HG02759 (cell line): ENCODE measurements around the gene ZNF462.

Experiments used
- ATAC-seq: cut with Tn5 transposase; IDR thresholded peaks from one replicate; pipeline ENCODE4 v1.9.1; 2021; ENCODE audit warnings: mild to moderate bottlenecking, moderate library complexity; ENCODE audit not compliant: unreplicated experiment

Gene ZNF462

GRCh38 chr9:106992186-106992585 is 129.2 kb downstream of the ZNF462 start:
- no peak for ATAC-seq

DNA sequence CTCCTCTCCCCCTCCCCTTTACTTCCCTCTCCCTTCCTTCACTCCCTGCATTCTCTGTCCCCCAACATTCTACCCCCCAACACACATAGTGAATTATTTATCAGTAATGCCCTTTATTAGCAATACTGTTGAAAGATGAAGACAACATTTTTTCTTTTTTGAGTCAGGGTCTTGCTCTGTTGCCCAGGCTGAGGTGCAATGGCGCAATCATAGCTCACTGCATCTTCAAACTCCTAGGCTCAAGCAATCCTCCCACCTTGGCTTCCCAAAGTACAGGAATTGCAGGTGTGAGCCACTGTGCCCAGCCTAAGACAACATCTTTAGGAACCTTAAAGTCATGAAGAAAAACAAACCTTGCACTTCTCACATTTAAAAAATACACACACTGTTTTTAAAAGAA is 130.6 kb downstream of the ZNF462 start:
- no peak for ATAC-seq

- no peak for ATAC-seq
Measured at GRCh38 chr9:106994463-106994862, 131.5 kb downstream of the ZNF462 start.

- ATAC-seq, result no peak
Measured at GRCh38 chr9:107000218-107000617, 137.3 kb downstream of the ZNF462 start.

DNA sequence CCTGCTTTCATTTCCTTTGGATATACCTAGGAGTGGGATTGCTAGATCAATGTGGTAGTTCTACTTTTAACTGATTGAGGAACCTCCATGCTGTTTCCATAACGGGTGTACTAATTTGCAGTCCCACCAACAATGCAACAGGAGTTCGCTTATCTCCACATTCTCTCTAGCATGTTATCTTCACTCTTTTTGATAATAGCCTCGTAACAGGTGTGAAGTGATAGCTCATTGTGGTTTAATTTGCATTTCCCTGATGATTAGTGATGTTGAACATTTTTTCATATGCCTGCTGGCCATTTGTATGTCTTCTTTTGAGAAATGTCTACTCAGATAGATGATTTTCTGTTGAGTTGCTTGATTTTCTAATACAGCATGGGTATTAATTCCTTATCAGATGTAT is 142.2 kb downstream of the ZNF462 start:
- ATAC-seq, result no peak

- ATAC-seq, result no peak
Measured at GRCh38 chr9:107007402-107007801, 144.4 kb downstream of the ZNF462 start.

DNA sequence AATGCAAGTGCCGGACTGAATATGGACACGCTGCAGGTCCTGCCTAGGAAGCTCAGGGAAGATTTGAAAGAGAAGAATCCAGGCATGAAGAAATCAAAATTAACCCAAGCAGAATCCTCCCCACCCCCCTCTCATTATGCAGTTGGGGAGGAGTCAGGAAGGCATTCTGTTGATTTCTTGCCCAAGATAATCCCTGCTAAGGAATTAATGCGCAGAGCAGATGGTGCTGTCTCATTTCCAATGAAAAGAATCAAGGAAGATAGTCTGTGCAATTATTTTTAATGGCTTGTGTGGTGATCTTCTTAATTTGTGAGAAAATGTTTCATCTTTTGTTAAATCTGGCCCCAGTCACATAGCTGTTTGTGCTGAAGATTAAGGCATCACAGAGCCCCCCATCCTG is 145.0 kb downstream of the ZNF462 start:
- ATAC-seq, result no peak

- ATAC-seq, result no peak
Measured at GRCh38 chr9:107008447-107008846, 145.5 kb downstream of the ZNF462 start.

DNA sequence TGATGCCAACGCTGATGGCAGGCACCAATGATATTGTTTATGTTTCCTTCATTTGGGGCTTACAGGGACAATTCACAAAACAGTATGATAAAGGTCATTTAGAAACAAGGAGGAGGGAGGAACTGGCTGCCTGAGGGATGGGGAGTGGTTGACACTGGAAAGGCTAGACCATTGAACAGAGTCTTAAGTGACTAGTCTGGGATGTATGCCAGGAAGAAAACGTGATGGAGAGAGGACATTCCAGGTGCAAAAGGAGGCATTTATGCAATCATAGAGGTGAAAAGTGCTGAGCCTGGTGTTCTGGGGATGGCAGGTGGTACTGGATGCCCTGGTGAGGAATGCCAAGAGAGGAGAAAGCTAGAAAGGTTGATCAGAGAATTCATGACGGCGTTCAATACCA is 153.4 kb downstream of the ZNF462 start:
- no peak for ATAC-seq

DNA sequence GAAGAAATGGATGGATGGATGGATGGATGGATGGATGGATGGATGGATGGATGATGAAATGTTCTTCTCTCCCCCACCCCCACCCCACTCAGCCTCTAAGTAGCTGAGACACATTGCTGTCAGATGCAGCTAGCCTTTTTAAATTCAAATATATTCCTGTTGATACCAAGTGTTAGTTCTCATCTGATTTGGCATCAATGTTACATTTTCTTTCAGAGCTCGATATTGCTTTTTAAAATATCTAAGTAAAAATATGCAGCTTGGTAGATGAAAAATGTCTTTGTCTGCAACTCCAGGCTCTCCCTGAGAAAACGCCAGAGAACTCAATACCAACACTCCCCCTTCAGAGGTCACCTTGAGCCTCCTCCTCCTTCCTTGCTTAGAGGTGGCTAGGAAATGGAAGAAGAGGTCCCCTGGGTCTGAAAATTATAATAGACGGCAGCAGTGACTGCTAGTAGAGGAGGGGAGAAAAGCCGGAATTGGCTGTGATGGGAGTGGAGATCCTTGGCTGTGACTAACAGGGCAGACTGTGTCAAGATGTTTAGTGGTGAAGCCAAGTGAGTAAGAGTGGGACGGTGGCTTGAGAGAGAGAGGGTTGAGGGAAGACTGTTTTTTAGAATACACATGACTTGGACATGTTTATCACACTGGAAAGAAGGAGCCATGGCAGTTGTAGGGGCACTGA is 156.0 kb downstream of the ZNF462 start:
- no peak for ATAC-seq

DNA sequence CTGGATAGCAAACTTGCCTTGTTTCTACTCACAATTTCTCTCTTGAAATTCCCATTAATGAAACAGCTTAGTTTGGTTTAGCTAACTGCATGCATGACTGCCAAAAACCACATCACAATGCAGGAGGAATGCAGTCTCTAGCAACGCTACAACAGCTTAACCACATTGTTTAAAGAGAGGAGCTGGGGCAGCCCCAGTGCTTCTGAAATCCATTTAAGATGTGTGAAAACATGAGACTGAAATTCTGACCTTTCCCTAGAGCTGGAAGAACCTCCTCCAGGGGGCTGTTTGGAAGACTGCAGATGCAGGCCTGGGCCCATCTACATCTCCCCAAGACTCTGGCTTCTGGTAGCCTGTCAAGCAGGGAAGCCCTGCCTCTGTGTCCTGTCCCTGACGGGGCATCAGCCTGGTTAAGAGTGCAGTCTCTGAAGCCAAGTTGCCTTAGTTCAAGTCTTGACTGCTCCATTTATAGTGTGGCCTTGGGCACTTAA is 157.1 kb downstream of the ZNF462 start:
- ATAC-seq, result no peak

DNA sequence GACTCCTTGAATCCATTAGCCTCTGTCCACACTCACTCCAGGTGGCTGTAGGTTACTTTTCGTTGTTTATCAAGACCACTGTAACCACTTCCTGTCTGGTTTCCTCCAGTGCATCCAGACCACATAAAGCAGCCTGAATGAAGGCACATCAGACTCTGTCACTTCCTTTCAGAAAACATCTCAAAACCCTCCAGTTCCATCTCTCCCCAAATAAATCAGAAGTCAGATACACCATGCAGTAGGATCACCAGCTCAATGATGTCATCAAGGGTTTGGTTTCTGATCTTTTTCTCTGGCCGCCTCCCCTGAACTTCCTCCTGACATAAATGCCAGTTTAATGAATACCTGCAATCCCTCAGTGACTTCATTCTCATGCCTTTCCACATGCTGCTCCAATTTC is 161.2 kb downstream of the ZNF462 start:
- ATAC-seq, result no peak

DNA sequence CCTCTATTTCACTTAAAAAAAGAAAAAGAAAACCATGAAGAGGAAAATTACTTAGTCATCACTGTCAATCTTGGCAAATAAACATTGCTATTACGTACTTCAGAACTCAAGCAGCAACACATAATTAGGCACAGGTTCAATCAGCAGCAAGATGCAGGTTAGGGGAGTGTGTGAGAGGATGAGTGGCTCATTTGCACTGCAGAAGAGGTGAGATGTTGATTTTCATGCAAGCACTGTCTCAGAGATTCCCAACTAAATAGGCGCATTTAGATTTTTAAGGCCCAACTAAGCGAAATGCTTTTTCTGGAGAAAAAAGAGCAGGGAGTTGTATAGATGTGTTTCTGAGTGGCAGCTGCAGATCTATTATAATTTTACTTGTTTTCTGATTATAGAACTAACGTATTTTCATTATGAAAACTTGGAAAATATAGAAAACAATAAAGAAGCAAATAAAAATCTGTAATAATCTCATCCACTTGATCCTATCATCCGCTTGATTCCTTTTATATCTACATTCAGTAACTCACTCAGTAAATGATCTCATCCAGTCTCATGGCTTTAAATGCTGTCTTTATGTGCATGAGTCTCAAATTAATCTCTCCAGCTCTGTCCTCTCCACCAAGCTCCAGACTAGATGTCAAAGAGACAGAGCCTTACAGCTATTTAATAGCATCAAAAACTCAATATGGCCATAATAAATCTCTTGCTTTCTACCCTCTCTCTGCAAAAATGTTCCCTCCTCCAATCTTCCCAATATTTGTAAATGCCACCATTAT is 162.5 kb downstream of the ZNF462 start:
- no peak for ATAC-seq

DNA sequence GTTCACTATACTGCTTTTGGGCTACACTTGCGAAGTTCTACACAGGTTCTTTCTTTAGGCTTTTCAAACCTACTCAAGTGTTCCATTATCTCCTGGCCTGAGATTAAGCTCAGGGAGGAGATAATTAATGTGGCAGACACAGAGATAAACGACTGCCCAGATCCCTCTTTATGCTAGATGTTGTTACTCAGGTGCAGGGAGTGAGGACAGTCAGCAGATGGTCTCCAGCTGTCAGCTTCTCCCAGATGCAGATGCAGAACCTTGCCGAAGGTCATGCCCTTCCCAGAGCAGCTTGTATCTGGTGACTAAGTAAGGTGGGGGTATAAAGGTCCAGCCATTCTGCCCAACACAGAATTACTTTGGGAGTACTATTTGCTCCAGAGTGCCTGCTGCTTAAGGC is 166.2 kb downstream of the ZNF462 start:
- ATAC-seq, result no peak

DNA sequence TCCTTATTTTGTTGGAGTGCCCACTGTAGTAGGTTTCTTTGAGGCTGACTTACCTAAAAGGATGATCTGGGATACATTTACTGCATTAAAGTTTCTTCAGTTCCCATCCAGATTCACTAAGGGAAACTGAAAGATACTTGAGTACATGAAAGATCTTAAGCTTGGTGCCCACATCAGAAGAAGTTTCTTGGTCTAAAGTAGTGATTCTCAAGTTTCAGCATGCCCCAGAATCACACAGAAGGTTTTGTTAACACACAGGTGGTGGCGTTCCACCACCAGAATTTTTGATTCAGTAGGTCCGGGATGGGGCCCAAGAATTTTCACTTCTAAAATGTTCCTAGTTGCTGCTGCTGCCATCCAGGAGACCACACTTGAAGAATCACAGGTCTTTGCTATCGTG is 171.0 kb downstream of the ZNF462 start:
- no peak for ATAC-seq

GRCh38 chr9:107034831-107035230 is 171.9 kb downstream of the ZNF462 start:
- no peak for ATAC-seq

DNA sequence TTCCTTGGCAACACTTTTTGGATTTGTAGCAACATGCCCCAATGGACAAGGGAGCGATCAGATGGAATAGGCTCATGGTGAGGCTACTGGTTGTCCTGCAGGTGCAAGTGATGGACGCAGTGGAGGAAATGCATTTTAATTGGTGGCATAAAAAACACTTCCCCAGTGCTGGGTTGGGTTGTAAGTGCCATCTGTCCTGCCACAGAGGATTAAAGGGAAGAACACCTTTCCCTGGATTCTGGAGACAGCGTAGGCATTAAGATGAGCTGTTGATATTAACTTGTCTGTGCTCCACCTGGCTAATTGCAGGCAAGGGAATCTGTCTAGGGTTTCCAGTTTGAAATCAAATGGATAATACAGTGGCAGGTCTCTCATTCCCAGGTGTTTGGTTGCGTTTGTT is 173.4 kb downstream of the ZNF462 start:
- ATAC-seq, result no peak

GRCh38 chr9:107039542-107039941 is 176.6 kb downstream of the ZNF462 start:
- no peak for ATAC-seq

DNA sequence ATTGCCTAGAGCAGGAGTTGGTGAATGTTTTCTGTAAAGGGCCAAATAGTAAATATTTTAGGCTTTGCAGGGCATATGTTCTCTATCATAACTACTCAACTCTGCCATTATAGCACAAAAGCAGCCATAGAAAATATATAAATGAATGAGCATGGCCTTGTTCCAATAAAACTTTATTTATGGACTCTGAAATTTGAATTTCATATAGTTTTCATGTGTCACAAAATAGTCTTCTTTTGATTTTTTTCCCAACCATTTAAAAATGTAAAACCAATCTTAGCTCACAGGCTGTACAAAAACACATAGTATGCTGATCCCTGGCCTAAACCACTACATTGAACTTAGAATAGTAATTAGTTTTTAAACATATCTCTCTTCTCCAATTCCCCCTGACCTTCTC is 179.6 kb downstream of the ZNF462 start:
- ATAC-seq, result no peak

- ATAC-seq, result no peak
Measured at GRCh38 chr9:107043886-107044285, 180.9 kb downstream of the ZNF462 start.

DNA sequence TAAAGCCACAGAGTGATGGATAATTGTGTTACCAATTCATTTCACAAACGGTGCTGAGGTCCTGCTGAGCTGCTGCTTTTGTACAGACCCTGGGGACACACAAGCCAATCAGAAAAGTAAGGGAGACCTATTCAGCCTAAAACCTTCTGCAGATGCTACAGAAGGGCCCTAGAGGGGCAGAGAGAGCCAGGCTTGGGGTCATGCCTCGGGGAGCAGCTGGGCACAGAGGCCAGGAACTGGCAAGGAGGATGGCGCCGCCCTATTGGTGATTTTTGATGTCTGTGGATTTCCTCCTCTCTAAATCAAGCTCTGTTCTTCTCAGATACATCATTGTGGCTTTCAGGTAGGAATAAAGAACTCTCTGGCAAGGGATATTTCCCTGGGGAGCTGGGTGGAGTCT is 181.9 kb downstream of the ZNF462 start:
- ATAC-seq, result no peak

GRCh38 chr9:107046692-107047091 is 183.7 kb downstream of the ZNF462 start:
- peak; percentile 88 for ATAC-seq
